Measurements from ENCODE around the gene BABAM2.

Gene BABAM2

DNA sequence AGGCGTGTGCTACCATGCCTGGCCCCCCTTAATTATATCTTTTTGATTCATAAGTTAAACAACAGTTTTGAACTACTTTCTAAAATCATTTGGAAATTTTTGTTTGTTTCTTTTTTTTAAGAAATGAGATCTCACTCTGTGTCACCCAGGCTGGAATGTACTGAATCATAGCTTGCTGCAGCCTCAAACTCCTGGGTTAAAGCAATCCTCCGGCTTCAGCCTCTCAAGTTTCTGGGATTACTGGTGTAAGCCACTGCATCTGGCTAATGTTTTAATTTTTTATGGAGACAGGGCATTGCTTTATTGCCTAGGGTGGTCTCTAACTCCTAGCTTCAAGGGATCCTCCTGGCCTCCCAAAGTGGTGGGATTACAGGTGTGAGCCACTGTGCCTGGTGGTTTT lies 71.5 kb downstream of the BABAM2 start:
- no peaks in the 10 kb centered on the region for H3K9me3 ChIP-seq (ENCODE audit: insufficient read depth, low read length)
- no peak overlapping the region for H3K4me2 ChIP-seq (ENCODE audit: low read depth, low read length, poor library complexity, severe bottlenecking)
- no peaks in the 10 kb centered on the region for H3K27me3 ChIP-seq (ENCODE audit: low read length)
- H3K9me2 ChIP-seq (replicated peaks; ENCODE audit: insufficient read depth, low read length) = no peaks in the 10 kb centered on the region
- no peak overlapping the region for H2AFZ ChIP-seq (ENCODE audit: low read depth, low read length, severe bottlenecking)
- no peaks in the 10 kb centered on the region; the same call in 1 of the 2 replicates for H3K79me2 ChIP-seq (ENCODE audit: insufficient read depth, low read length)
- no peaks in the 10 kb centered on the region for H3F3A ChIP-seq (ENCODE audit: insufficient read depth)
- no peaks in the 10 kb centered on the region for H4K20me1 ChIP-seq (ENCODE audit: low read depth, low read length)
- H3K4me3 ChIP-seq (ENCODE audit: insufficient read depth, low read length, poor library complexity, severe bottlenecking) = no peak overlapping the region
- no peak overlapping the region for H3K9ac ChIP-seq (ENCODE audit: low read length)
- TF ChIP-seq EZH2phosphoT487 (conservative IDR thresholded peaks at IDR 0.05; ENCODE audit: low read length) = no peak
- TF ChIP-seq, protein P1, sequence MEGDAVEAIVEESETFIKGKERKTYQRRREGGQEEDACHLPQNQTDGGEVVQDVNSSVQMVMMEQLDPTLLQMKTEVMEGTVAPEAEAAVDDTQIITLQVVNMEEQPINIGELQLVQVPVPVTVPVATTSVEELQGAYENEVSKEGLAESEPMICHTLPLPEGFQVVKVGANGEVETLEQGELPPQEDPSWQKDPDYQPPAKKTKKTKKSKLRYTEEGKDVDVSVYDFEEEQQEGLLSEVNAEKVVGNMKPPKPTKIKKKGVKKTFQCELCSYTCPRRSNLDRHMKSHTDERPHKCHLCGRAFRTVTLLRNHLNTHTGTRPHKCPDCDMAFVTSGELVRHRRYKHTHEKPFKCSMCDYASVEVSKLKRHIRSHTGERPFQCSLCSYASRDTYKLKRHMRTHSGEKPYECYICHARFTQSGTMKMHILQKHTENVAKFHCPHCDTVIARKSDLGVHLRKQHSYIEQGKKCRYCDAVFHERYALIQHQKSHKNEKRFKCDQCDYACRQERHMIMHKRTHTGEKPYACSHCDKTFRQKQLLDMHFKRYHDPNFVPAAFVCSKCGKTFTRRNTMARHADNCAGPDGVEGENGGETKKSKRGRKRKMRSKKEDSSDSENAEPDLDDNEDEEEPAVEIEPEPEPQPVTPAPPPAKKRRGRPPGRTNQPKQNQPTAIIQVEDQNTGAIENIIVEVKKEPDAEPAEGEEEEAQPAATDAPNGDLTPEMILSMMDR (IDR thresholded peaks at IDR 0.05; ENCODE audit: insufficient read depth, low read length, poor library complexity, severe bottlenecking) = no peak
- no peaks in the 10 kb centered on the region for H3K36me3 ChIP-seq (ENCODE audit: low read length)
- no peak overlapping the region for H3K27ac ChIP-seq (ENCODE audit: low read depth, low read length)

DNA sequence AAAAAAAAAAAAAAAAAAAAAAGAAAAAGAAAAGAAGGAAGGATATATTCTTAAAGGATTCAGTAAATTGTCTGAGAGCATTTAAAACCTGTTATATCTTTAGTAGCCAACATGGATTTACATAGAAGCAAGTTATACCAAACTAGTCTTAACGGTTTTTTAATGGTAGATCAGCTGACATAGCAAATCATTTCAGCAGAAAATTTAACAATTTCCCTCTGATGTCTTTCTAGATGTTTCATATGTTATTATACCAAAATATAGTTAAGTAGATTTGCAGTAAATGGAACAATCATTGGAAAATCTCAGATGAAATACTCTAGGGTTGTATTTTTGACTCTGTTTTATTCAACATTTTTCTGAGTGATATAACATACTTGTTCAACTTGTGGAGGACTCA lies 72.9 kb downstream of the BABAM2 start:
- Histone ChIP-seq H3K4me3 (ENCODE audit: insufficient read depth, low read length, poor library complexity, severe bottlenecking) (no peak overlapping the region), H3K9me2 (replicated peaks; ENCODE audit: insufficient read depth, low read length) (no peaks in the 10 kb centered on the region), H3K27ac (ENCODE audit: low read depth, low read length) (no peak overlapping the region), H3K79me2 (ENCODE audit: insufficient read depth, low read length) (no peaks in the 10 kb centered on the region; the same call in 1 of the 2 replicates), H3K27me3 (ENCODE audit: low read length) (no peaks in the 10 kb centered on the region), H3K9ac (ENCODE audit: low read length) (no peak overlapping the region), H3K9me3 (ENCODE audit: insufficient read depth, low read length) (no peaks in the 10 kb centered on the region), H4K20me1 (ENCODE audit: low read depth, low read length) (no peaks in the 10 kb centered on the region), H2AFZ (ENCODE audit: low read depth, low read length, severe bottlenecking) (no peak overlapping the region), H3K36me3 (ENCODE audit: low read length) (no peaks in the 10 kb centered on the region), H3K4me2 (ENCODE audit: low read depth, low read length, poor library complexity, severe bottlenecking) (no peak overlapping the region), H3F3A (ENCODE audit: insufficient read depth) (no peaks in the 10 kb centered on the region)
- TF ChIP-seq, protein P1 (IDR thresholded peaks at IDR 0.05; ENCODE audit: insufficient read depth, low read length, poor library complexity, severe bottlenecking) = no peak
- TF ChIP-seq EZH2phosphoT487 (conservative IDR thresholded peaks at IDR 0.05; ENCODE audit: low read length) = no peak

DNA sequence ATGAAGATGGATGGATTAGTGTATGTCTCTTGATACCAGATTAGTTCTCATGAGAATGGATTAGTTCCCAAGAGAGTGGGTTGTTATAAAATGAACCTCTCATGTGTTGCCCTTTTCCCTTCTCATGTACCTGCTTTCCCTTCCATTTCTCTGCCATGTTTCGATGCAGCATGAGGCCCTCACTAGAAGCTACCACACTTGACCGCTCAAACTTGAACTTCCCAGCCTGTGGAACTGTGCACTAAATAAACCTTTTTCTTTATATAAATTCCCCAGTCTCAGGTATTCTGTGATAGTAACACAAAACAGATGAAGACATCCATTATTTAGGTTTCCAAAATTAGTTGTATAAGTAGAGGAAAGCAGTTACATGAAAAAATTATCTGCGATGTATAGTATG lies 73.5 kb downstream of the BABAM2 start:
- no peak for TF ChIP-seq EZH2phosphoT487 (conservative IDR thresholded peaks at IDR 0.05; ENCODE audit: low read length)
- TF ChIP-seq, protein P1 (IDR thresholded peaks at IDR 0.05; ENCODE audit: insufficient read depth, low read length, poor library complexity, severe bottlenecking) = no peak
- no peak overlapping the region for H3K27ac ChIP-seq (ENCODE audit: low read depth, low read length)
- H3K36me3 ChIP-seq (ENCODE audit: low read length) = no peaks in the 10 kb centered on the region
- no peaks in the 10 kb centered on the region for H3K9me3 ChIP-seq (ENCODE audit: insufficient read depth, low read length)
- no peaks in the 10 kb centered on the region for H3F3A ChIP-seq (ENCODE audit: insufficient read depth)
- H3K9ac ChIP-seq (ENCODE audit: low read length) = no peak overlapping the region
- H3K79me2 ChIP-seq (ENCODE audit: insufficient read depth, low read length) = no peaks in the 10 kb centered on the region; the same call in 1 of the 2 replicates
- no peaks in the 10 kb centered on the region for H3K27me3 ChIP-seq (ENCODE audit: low read length)
- H3K4me3 ChIP-seq (ENCODE audit: insufficient read depth, low read length, poor library complexity, severe bottlenecking) = no peak overlapping the region
- no peaks in the 10 kb centered on the region for H3K9me2 ChIP-seq (replicated peaks; ENCODE audit: insufficient read depth, low read length)
- no peak overlapping the region for H2AFZ ChIP-seq (ENCODE audit: low read depth, low read length, severe bottlenecking)
- H3K4me2 ChIP-seq (ENCODE audit: low read depth, low read length, poor library complexity, severe bottlenecking) = no peak overlapping the region
- no peaks in the 10 kb centered on the region for H4K20me1 ChIP-seq (ENCODE audit: low read depth, low read length)

Measured in SU-DHL-6 (cell line).